GM08714 (cell line): Measurements from ENCODE around the gene STXBP2.

ENCODE experiments used
- H3K4me3 ChIP-seq: fragments of 200-500 bp; sonication (Bioruptor generic); 2 replicates; pipeline ENCODE4 v1.5.1; 2014; ENCODE audit warnings: mild to moderate bottlenecking, low read length, inconsistent platforms
- ZNF274 ChIP-seq: IDR thresholded peaks from 2 replicates; pipeline ENCODE4 v1.6.1; 2012; ENCODE audit warnings: mild to moderate bottlenecking, low read depth, low read length

The STXBP2 gene

GRCh38 chr19:7669641-7670040, 32.7 kb downstream of the STXBP2 start:
- H3K4me3 ChIP-seq, result no peak overlapping the region

GRCh38 chr19:7670150-7670783, 33.4 kb downstream of the STXBP2 start:
- no peak overlapping the region for H3K4me3 ChIP-seq
- no peak for TF ChIP-seq ZNF274

More at GRCh38 chr19:7669641-7670040, 32.7 kb downstream of the STXBP2 start:
- no peak for TF ChIP-seq ZNF274

- no peak for TF ChIP-seq ZNF274
These were observed 33.9 kb downstream of the STXBP2 start for GRCh38 chr19:7670790-7671189.

GRCh38 chr19:7672522-7672921, 35.6 kb downstream of the STXBP2 start:
- no peak overlapping the region for H3K4me3 ChIP-seq
- TF ChIP-seq ZNF274, result no peak

More at GRCh38 chr19:7670790-7671189, 33.9 kb downstream of the STXBP2 start:
- no peak overlapping the region for H3K4me3 ChIP-seq

- no peak for TF ChIP-seq ZNF274
- H3K4me3 ChIP-seq, result no peak overlapping the region
These were observed 37.4 kb downstream of the STXBP2 start for GRCh38 chr19:7674010-7675005.

- H3K4me3 ChIP-seq, result no peak overlapping the region
- no peak for TF ChIP-seq ZNF274
These were observed 39.5 kb downstream of the STXBP2 start for GRCh38 chr19:7676376-7676775.

GRCh38 chr19:7676854-7677253, 39.9 kb downstream of the STXBP2 start, which contains the start of gene MCEMP1:
Gene MCEMP1 (plus strand): TSS chr19:7677090. CDS start chr19:7677121, 31 bp downstream.
- no peak for TF ChIP-seq ZNF274
- no peak within 1 kb of the TSS for H3K4me3 ChIP-seq

- no peak overlapping the region for H3K4me3 ChIP-seq
These were observed 40.9 kb downstream of the STXBP2 start for GRCh38 chr19:7677669-7678311.

GRCh38 chr19:7678971-7679751, 42.3 kb downstream of the STXBP2 start:
- no peak overlapping the region for H3K4me3 ChIP-seq
- TF ChIP-seq ZNF274, result no peak

More at GRCh38 chr19:7677669-7678311, 40.9 kb downstream of the STXBP2 start:
- no peak for TF ChIP-seq ZNF274

- H3K4me3 ChIP-seq, result peak overlapping the region; percentile 16; the same call in 1 of the 2 replicates
- TF ChIP-seq ZNF274, result no peak
These were observed 43.1 kb downstream of the STXBP2 start for GRCh38 chr19:7679771-7680605.

GRCh38 chr19:7680606-7681339, 43.9 kb downstream of the STXBP2 start, which contains the start of gene TRAPPC5:
Gene TRAPPC5 (plus strand): TSS chr19:7680833. CDS start chr19:7682254, 1,421 bp downstream.
- no peak for TF ChIP-seq ZNF274
- peak within 1 kb of the TSS; percentile 90 for H3K4me3 ChIP-seq
